Esophagus muscularis mucosa (tissue), 3 donors: ENCODE measurements around the gene RAI1.

Experiments used
- POLR2AphosphoS5 ChIP-seq, 2 donors: sonication (generic); formaldehyde crosslinking; IDR thresholded peaks; one replicate each; pipeline ENCODE4 v1.6.1; 2017; ENCODE audit warnings: antibody characterized with exemption in 2 of 2
- TF ChIP-seq, protein P1 (sequence below), 3 experiments: fragments of 200-600 bp in 2 of 3; fragments of 450-650 bp in 1 of 3; sonication (generic) in 2 of 3; IDR thresholded peaks; one replicate each; pipeline ENCODE4 v1.5.1; 2017 to 2019; ENCODE audit warnings: antibody characterized with exemption in 3 of 3, mild to moderate bottlenecking in 2 of 3, moderate library complexity in 1 of 3

DNA sequence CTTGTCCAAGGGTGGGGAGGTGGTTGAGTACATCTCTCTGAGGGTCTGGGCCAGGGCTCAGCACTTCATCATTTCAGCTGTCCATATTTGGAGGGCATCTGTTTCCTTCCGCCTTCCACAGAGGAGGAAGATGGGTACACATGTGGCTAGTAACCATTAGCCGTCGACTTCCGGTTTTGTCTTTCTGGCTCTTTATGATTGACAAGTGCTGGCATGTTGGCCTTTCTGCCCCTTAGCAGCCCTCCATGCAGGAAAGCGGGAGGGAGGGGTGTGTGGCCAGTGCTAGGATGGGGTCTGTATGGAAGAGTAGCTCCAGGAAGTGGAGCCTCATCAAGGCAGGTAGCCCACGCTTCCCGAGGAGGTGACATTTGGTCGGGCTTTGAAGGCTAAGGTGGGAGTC, 69.6 kb downstream of the RAI1 start:
- TF ChIP-seq, protein P1, sequence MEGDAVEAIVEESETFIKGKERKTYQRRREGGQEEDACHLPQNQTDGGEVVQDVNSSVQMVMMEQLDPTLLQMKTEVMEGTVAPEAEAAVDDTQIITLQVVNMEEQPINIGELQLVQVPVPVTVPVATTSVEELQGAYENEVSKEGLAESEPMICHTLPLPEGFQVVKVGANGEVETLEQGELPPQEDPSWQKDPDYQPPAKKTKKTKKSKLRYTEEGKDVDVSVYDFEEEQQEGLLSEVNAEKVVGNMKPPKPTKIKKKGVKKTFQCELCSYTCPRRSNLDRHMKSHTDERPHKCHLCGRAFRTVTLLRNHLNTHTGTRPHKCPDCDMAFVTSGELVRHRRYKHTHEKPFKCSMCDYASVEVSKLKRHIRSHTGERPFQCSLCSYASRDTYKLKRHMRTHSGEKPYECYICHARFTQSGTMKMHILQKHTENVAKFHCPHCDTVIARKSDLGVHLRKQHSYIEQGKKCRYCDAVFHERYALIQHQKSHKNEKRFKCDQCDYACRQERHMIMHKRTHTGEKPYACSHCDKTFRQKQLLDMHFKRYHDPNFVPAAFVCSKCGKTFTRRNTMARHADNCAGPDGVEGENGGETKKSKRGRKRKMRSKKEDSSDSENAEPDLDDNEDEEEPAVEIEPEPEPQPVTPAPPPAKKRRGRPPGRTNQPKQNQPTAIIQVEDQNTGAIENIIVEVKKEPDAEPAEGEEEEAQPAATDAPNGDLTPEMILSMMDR (IDR thresholded peaks at IDR 0.05) = no peak
- no peak for TF ChIP-seq POLR2AphosphoS5 (IDR thresholded peaks at IDR 0.05)
